ENCODE measurements around the gene MORN1. TPM values are rescaled to one million over a fixed set of nuclear protein-coding genes. Genes with fewer than 3 reads are reported as not detected.
A peak's percentile ranks its signal among the peaks of the same experiment; 100 is the strongest.

Gene MORN1
- total and polyA plus RNA-seq, 4 donors = 2.3 to 6.9 (median 3.6) TPM

DNA sequence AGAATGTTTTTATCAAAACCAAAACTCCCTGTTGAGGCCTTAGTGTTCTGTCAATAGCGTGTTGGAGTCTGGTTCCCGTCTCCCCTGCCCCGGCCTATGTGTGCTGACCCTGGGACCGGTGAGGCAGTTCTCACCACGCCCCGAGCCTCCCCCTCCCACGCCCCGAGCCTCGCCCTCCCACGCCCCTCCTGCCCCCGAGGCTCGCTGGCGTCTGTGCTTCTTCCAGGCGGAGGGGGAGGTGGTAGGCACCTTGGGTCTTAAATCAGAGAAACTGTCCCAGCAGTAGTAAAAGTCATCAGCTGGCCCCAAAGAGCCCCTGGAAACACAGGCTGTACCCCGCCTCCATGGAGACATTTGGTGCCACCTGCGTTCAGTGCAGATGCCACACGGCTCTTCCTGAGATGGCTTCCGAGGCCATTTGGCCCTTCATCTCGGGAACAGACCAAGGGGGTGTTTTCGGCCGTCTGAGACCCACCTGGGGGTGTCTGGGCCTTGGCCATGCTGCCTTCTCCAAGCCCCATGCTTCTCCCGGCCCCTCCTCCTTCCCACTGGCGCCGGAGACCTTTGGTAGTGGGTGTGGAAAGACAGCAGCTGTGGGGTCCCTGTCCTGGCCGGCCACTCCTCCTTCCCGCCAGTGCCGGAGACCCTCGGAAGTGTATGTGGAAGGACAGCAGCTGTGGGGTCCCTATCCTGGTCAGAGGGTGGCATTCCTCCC, 118.5 kb downstream of the MORN1 start:
- no peak overlapping the region for H3K9ac ChIP-seq (ENCODE audit: low read depth in 1 of 2, low read length in 2 of 2)
- H3K4me1 ChIP-seq (ENCODE audit: control insufficient read depth in 4 of 4, insufficient read depth in 4 of 4, low read length in 3 of 4) = peaks cover 45 to 94% (median 76%) of the 10 kb centered on the region in 4 donors
- H3K27ac ChIP-seq (ENCODE audit: low read depth in 1 of 2, low read length in 2 of 2) = peak overlapping the region; percentile 12 to 40
- TF ChIP-seq, protein P1, sequence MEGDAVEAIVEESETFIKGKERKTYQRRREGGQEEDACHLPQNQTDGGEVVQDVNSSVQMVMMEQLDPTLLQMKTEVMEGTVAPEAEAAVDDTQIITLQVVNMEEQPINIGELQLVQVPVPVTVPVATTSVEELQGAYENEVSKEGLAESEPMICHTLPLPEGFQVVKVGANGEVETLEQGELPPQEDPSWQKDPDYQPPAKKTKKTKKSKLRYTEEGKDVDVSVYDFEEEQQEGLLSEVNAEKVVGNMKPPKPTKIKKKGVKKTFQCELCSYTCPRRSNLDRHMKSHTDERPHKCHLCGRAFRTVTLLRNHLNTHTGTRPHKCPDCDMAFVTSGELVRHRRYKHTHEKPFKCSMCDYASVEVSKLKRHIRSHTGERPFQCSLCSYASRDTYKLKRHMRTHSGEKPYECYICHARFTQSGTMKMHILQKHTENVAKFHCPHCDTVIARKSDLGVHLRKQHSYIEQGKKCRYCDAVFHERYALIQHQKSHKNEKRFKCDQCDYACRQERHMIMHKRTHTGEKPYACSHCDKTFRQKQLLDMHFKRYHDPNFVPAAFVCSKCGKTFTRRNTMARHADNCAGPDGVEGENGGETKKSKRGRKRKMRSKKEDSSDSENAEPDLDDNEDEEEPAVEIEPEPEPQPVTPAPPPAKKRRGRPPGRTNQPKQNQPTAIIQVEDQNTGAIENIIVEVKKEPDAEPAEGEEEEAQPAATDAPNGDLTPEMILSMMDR (IDR thresholded peaks at IDR 0.05; ENCODE audit: low read depth, low read length, missing input control) = no peak
- TF ChIP-seq HNF4G (IDR thresholded peaks at IDR 0.05) (no peak), NR2F2 (IDR thresholded peaks at IDR 0.05) (no peak), RXRA (IDR thresholded peaks at IDR 0.05) (no peak), EGR1 (IDR thresholded peaks at IDR 0.05; ENCODE audit: low read depth in 2 of 2) (no peak), GABPA (IDR thresholded peaks at IDR 0.05 in 1 of 2, conservative IDR thresholded peaks at IDR 0.05 in 1 of 2) (no peak), FOXA1 (IDR thresholded peaks at IDR 0.05) (no peak), RAD21 (IDR thresholded peaks at IDR 0.05) (no peak), JUND (IDR thresholded peaks at IDR 0.05) (no peak), TAF1 (conservative IDR thresholded peaks at IDR 0.05) (no peak)
- TF ChIP-seq, protein P2, sequence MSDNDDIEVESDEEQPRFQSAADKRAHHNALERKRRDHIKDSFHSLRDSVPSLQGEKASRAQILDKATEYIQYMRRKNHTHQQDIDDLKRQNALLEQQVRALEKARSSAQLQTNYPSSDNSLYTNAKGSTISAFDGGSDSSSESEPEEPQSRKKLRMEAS (IDR thresholded peaks at IDR 0.05) = no peak
- TF ChIP-seq, protein P3, sequence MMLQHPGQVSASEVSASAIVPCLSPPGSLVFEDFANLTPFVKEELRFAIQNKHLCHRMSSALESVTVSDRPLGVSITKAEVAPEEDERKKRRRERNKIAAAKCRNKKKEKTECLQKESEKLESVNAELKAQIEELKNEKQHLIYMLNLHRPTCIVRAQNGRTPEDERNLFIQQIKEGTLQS (IDR thresholded peaks at IDR 0.05) = no peak
- no peak overlapping the region for H3K4me3 ChIP-seq (ENCODE audit: low read depth in 1 of 3, low read length in 3 of 3)
- H3K27me3 ChIP-seq (ENCODE audit: control insufficient read depth in 4 of 4, insufficient read depth in 4 of 4, low read length in 3 of 4) = no peaks in the 10 kb centered on the region
- H3K36me3 ChIP-seq (ENCODE audit: control insufficient read depth in 4 of 4, insufficient read depth in 3 of 4, low read depth in 1 of 4, low read length in 3 of 4) = peaks cover 0 to 2% (median 0%) of the 10 kb centered on the region in 4 donors
- 80% methylated on average over 28 of the region's 28 CpGs for WGBS
- no peak for DNase-seq (ENCODE audit: low spot score)
- H3K9me3 ChIP-seq (ENCODE audit: control insufficient read depth in 4 of 4, low read length in 3 of 4) = no peaks in the 10 kb centered on the region

DNA sequence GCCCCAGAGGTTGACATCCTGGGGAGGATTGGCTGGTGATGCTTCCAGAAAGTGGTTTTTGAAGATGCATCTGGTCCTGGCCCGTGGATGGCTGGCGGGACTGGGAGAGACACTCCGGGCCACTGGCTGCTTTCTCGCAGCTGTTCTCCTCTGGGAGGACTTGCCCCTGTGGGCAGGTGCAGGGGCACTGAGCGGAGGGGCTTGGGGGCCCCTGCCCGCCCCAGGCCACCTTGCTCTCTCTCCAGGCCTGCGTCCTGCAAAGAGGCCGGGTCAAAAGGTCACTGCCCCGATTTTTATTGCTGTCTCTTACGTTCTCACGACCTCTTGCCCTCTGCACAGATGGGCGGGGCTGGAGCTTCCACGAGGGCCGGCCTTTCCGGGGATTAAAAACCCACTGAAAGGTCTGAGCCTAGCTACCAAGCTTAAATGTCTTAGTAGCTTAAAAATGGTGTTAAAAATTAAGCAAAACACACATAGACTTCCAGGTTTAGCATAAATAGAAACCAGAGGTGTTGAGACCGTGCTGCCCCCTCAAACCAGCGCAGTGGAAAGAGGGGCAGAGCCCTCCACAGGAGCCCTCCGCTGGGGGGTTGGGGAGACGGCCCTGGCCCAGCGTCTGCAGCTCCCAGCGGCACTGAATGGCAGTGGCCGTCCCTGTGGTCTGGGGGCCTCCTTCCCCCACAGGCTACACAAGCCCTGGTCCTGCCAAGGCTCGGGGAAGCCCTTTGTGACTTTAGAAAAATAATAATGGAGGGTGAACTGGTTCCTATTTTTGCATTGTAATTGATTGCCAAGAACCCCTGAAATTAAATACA, 119.3 kb downstream of the MORN1 start:
- Histone ChIP-seq H3K9ac (ENCODE audit: low read depth in 1 of 2, low read length in 2 of 2) (no peak overlapping the region), H3K4me1 (ENCODE audit: control insufficient read depth in 4 of 4, insufficient read depth in 4 of 4, low read length in 3 of 4) (peaks cover 51 to 97% (median 83%) of the 10 kb centered on the region in 4 donors), H3K4me3 (ENCODE audit: low read depth in 1 of 3, low read length in 3 of 3) (no peak overlapping the region), H3K36me3 (ENCODE audit: control insufficient read depth in 4 of 4, insufficient read depth in 3 of 4, low read depth in 1 of 4, low read length in 3 of 4) (no peaks in the 10 kb centered on the region), H3K9me3 (ENCODE audit: control insufficient read depth in 4 of 4, low read length in 3 of 4) (no peaks in the 10 kb centered on the region), H3K27ac (ENCODE audit: low read depth in 1 of 2, low read length in 2 of 2) (peak overlapping the region; percentile 40 to 41), H3K27me3 (ENCODE audit: control insufficient read depth in 4 of 4, insufficient read depth in 4 of 4, low read length in 3 of 4) (no peaks in the 10 kb centered on the region)
- TF ChIP-seq TAF1 (conservative IDR thresholded peaks at IDR 0.05) (no peak), SP1 (IDR thresholded peaks at IDR 0.05) (peak; percentile 31), HNF4A (conservative IDR thresholded peaks at IDR 0.05) (peak; percentile 73 to 74), EGR1 (IDR thresholded peaks at IDR 0.05; ENCODE audit: low read depth in 2 of 2) (no peak), RXRA (IDR thresholded peaks at IDR 0.05) (peak; percentile 75 to 80), RAD21 (IDR thresholded peaks at IDR 0.05) (peak; percentile 6 to 39), NR2F2 (IDR thresholded peaks at IDR 0.05) (peak; percentile 97)
- no peak for DNase-seq (ENCODE audit: low spot score)
- 42% methylated on average over 23 of the region's 23 CpGs for WGBS

Other genes with a start within 250 kb of the MORN1 start
- 10 to 100 TPM in 1 of 2 donors, 1 to 10 TPM in 1; 5.6 to 11.9 TPM for gene FAAP20, start 196.8 kb downstream of the MORN1 start, total RNA-seq
- gene FAAP20, start 196.8 kb downstream of the MORN1 start, polyA plus RNA-seq = 10 to 100 TPM; 19.6 to 31.5 TPM
- 10 to 100 TPM; 18.9 to 21.3 TPM for gene SKI, start 163.2 kb downstream of the MORN1 start, total RNA-seq
- 10 to 100 TPM in 1 of 2 donors, 1 to 10 TPM in 1; 3.2 to 20.1 TPM for gene SKI, start 163.2 kb downstream of the MORN1 start, polyA plus RNA-seq
- 10 to 100 TPM; 43.5 to 78.8 TPM for gene RER1, start 287 bp upstream of the MORN1 start, total RNA-seq
- 100 to 1,000 TPM; 101 to 142 TPM for gene RER1, start 287 bp upstream of the MORN1 start, polyA plus RNA-seq
- gene PEX10, start 21.0 kb upstream of the MORN1 start, total RNA-seq = 10 to 100 TPM; 10.7 to 16.4 TPM
- 10 to 100 TPM in 1 of 2 donors, 1 to 10 TPM in 1; 6.2 to 12.9 TPM for gene PEX10, start 21.0 kb upstream of the MORN1 start, polyA plus RNA-seq
- gene PLCH2, start 84.7 kb upstream of the MORN1 start, total RNA-seq = 1 to 10 TPM in 1 of 2 donors, under 1 TPM in 1; 0.33 to 1.0 TPM
- 1 to 10 TPM in 1 of 2 donors, not detected in 1; 1.3 TPM for gene PLCH2, start 84.7 kb upstream of the MORN1 start, polyA plus RNA-seq
- gene PANK4, start 135.0 kb upstream of the MORN1 start, total RNA-seq = 10 to 100 TPM; 13.6 to 26.8 TPM
- 10 to 100 TPM in 1 of 2 donors, 1 to 10 TPM in 1; 6.2 to 11.6 TPM for gene PANK4, start 135.0 kb upstream of the MORN1 start, polyA plus RNA-seq
- gene HES5, start 138.7 kb upstream of the MORN1 start, total RNA-seq = under 1 TPM; 0.08 to 0.93 TPM
- not detected for gene HES5, start 138.7 kb upstream of the MORN1 start, polyA plus RNA-seq
- 10 to 100 TPM; 14.8 to 28.9 TPM for gene TNFRSF14, start 164.8 kb upstream of the MORN1 start, total RNA-seq
- gene TNFRSF14, start 164.8 kb upstream of the MORN1 start, polyA plus RNA-seq = 10 to 100 TPM; 29.2 to 38.1 TPM
- 10 to 100 TPM in 1 of 2 donors, 1 to 10 TPM in 1; 4.6 to 10.2 TPM for gene PRXL2B, start 195.2 kb upstream of the MORN1 start, total RNA-seq
- gene PRXL2B, start 195.2 kb upstream of the MORN1 start, polyA plus RNA-seq = 10 to 100 TPM in 1 of 2 donors, 1 to 10 TPM in 1; 6.0 to 10.2 TPM
- under 1 TPM in 1 of 2 donors, not detected in 1; under 0.01 TPM for gene MMEL1, start 241.5 kb upstream of the MORN1 start, total RNA-seq
- gene MMEL1, start 241.5 kb upstream of the MORN1 start, polyA plus RNA-seq = under 1 TPM in 1 of 2 donors, not detected in 1; 0.42 TPM

All from liver (tissue), 9 donors.